Measurements from ENCODE around the gene AFMID. TPM values are rescaled to one million over a fixed set of nuclear protein-coding genes. Genes with fewer than 3 reads are reported as not detected.

The AFMID gene
- total and polyA plus RNA-seq, 2 of the 8 experiments (the other 6 are each of a cell fraction or from before 2014, with no cell fraction given): 49.0 to 53.0 TPM

GRCh38 chr17:78219396-78220150, 32.4 kb downstream of the AFMID start (continued):
- TF ChIP-seq ATF2 (IDR thresholded peaks at IDR 0.05; ENCODE audit: low read length) (no peak), TAF7 (optimal IDR thresholded peaks at IDR 0.05; ENCODE audit: borderline replicate concordance, low read depth, low read length) (no peak), CTCF (IDR thresholded peaks at IDR 0.05; ENCODE audit: control extremely low read depth in 1 of 3, insufficient read depth in 1 of 3, low read depth in 1 of 3, low read length in 3 of 3) (no peak), BACH1 (IDR thresholded peaks at IDR 0.05; ENCODE audit: low read length) (no peak), ASH2L (IDR thresholded peaks at IDR 0.05; ENCODE audit: low read length) (no peak), POLR2AphosphoS5 (IDR thresholded peaks at IDR 0.05; ENCODE audit: low read depth, low read length) (no peak), JUND (IDR thresholded peaks at IDR 0.05; ENCODE audit: low read length) (no peak), YY1 (IDR thresholded peaks at IDR 0.05; ENCODE audit: low read depth, low read length) (no peak), MAFK (IDR thresholded peaks at IDR 0.05; ENCODE audit: low read depth, low read length) (no peak)

All from H1 (cell line).